Gastrocnemius medialis (tissue), 4 donors: Measurements from ENCODE around the gene SLC5A12.

Experiments used
- POLR2A ChIP-seq, 2 donors: fragments of 450-650 bp; IDR thresholded peaks; one replicate each; pipeline ENCODE4 v1.6.1; 2017; ENCODE audit warnings: antibody characterized with exemption in 2 of 2, mild to moderate bottlenecking in 2 of 2, moderate library complexity in 2 of 2
- TF ChIP-seq, protein P1 (sequence below), 5 experiments: fragments of 450-650 bp in 3 of 5; fragments of 200-600 bp in 2 of 5; sonication (generic) in 2 of 5; IDR thresholded peaks in 4 of 5; conservative IDR thresholded peaks in 1 of 5; 1 replicate in 4 of 5; 2 replicates in 1 of 5; pipeline ENCODE4 v1.5.1; 2016 to 2019; ENCODE audit warnings: antibody characterized with exemption in 5 of 5, mild to moderate bottlenecking in 3 of 5, moderate library complexity in 3 of 5

DNA sequence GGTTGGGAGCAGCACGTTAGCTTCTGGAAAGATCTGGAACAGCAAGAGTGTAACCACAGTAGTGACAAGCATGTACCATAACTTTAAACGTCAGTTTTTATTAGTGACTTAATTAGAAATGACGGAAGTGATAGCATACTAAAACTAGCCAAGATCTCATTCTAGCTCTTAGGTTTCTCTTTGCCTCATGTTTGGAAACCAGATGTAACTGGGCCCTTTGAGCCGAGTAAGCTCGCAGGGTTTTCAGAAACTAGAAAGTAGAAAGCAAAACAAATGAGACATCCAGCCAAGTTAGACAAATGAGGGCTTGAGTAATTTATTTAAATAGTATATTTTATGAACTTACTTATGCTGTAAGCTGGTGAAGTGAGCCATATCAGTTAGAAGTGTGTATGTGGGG lies 40.2 kb upstream of the SLC5A12 start:
- TF ChIP-seq, protein P1, sequence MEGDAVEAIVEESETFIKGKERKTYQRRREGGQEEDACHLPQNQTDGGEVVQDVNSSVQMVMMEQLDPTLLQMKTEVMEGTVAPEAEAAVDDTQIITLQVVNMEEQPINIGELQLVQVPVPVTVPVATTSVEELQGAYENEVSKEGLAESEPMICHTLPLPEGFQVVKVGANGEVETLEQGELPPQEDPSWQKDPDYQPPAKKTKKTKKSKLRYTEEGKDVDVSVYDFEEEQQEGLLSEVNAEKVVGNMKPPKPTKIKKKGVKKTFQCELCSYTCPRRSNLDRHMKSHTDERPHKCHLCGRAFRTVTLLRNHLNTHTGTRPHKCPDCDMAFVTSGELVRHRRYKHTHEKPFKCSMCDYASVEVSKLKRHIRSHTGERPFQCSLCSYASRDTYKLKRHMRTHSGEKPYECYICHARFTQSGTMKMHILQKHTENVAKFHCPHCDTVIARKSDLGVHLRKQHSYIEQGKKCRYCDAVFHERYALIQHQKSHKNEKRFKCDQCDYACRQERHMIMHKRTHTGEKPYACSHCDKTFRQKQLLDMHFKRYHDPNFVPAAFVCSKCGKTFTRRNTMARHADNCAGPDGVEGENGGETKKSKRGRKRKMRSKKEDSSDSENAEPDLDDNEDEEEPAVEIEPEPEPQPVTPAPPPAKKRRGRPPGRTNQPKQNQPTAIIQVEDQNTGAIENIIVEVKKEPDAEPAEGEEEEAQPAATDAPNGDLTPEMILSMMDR (IDR thresholded peaks at IDR 0.05 in 4 of 5, conservative IDR thresholded peaks at IDR 0.05 in 1 of 5) = no peak
- TF ChIP-seq POLR2A (IDR thresholded peaks at IDR 0.05) = no peak
